WTC11 (cell line): ENCODE results near the gene TCOF1.

Source experiments
- AFF4 ChIP-seq: sonication (generic); formaldehyde crosslinking; IDR thresholded peaks from 2 replicates; pipeline ENCODE4 v1.8.1; 2023; ENCODE audit warnings: mild to moderate bottlenecking, missing genetic modification reagents, borderline replicate concordance
- CDX4 ChIP-seq: fragments of 250-450 bp; sonication (Bioruptor Pico); IDR thresholded peaks from 2 replicates; pipeline ENCODE4 v1.9.0; 2021; ENCODE audit warnings: moderate library complexity, mild to moderate bottlenecking, inconsistent platforms, borderline replicate concordance
- CTCF ChIP-seq: fragments of 200-600 bp; IDR thresholded peaks from 2 replicates; pipeline ENCODE4 v1.8.0; 2022; ENCODE audit warnings: antibody characterized with exemption
- RELA ChIP-seq: sonication (generic); formaldehyde crosslinking; IDR thresholded peaks from 2 replicates; pipeline ENCODE4 v1.8.1; 2022; ENCODE audit warnings: missing genetic modification reagents, mild to moderate bottlenecking, borderline replicate concordance
- ZBTB21 ChIP-seq: sonication (generic); formaldehyde crosslinking; IDR thresholded peaks from 2 replicates; pipeline ENCODE4 v1.8.1; 2023; ENCODE audit warnings: mild to moderate bottlenecking, missing genetic modification reagents, borderline replicate concordance
- TF ChIP-seq, protein P1 (sequence below): sonication (generic); formaldehyde crosslinking; IDR thresholded peaks from 2 replicates; pipeline ENCODE4 v1.8.0; 2022; ENCODE audit warnings: mild to moderate bottlenecking, missing genetic modification reagents

GRCh38 chr5:150397782-150398721 is 40.6 kb downstream of the TCOF1 start:
- no peak for TF ChIP-seq ZBTB21 (CRISPR knock-in tag)
- no peak for TF ChIP-seq RELA
- no peak for TF ChIP-seq CTCF
- TF ChIP-seq, protein P1, sequence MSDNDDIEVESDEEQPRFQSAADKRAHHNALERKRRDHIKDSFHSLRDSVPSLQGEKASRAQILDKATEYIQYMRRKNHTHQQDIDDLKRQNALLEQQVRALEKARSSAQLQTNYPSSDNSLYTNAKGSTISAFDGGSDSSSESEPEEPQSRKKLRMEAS (CRISPR knock-in tag): no peak
- no peak for TF ChIP-seq CDX4 (CRISPR knock-in tag)
- no peak for TF ChIP-seq AFF4 (CRISPR knock-in tag)
